ENCODE results near the gene PITX3. TPM values are rescaled to one million over a fixed set of nuclear protein-coding genes. Genes with fewer than 3 reads are reported as not detected.

PITX3 gene
- total and polyA plus RNA-seq, 10 of the 15 experiments (the other 5 are each of a cell fraction or from before 2014, with no cell fraction given), result not detected

DNA sequence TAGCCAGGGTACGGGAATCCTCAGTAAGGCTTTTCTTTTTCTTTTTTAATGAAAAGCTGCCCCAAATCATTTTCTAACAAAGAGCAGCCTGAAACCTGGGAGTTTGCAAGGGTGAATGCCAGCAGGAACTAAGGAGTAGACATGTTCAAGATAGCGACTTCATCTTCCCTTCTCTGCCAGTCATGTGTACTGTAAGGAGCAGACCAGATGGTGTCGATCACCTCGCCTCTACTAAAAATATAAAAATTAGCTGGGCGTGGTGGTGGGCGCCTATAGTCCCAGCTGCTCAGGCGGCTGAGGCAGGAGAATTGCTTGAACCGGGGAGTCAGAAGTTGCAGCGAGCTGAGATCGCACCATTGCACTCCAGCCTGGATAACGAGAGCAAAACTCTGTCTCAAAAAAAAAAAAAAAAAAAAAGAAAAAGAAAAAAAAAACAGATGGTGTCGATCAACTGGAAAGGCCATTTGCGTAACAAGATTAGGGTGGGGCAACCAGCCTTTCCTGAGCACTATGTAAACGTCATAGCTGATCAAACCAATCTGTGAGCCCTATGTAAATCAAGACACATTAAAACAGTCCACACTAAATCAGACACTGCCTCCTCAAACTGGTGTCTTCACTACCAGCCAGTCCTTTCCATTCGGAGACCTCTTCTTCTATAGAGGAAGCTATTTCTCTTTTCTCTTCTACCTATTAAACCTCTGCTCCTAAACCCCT, 55.3 kb downstream of the PITX3 start:
- H3K36me3 ChIP-seq (ENCODE audit: control insufficient read depth in 2 of 2, insufficient read depth in 2 of 2, low read length in 1 of 2), result no peaks in the 10 kb centered on the region
- peaks cover 11% of the 10 kb centered on the region for H3K4me1 ChIP-seq (ENCODE audit: control insufficient read depth, insufficient read depth, low read length)
- POLR2A ChIA-PET, result interaction anchor here (0.7 to 1.0 kb wide), 2 partner anchors 15 to 125 kb away, joined by 3 to 5 read pairs; no protein-coding TSS in a partner anchor
- H3K79me2 ChIP-seq (ENCODE audit: control insufficient read depth, insufficient read depth, low read length), result no peaks in the 10 kb centered on the region
- H3K9me3 ChIP-seq (replicated peaks; ENCODE audit: control insufficient read depth, insufficient read depth, low read length), result peaks cover 5% of the 10 kb centered on the region; the same call in 1 of the 3 replicates
- WGBS (ENCODE audit: insufficient coverage, insufficient replicate concordance, low lambda C conversion rate, missing lambda C conversion rate), result 64% methylated on average over 14 of the region's 15 CpGs
- FAIRE-seq (no peak), ATAC-seq (no peak), DNase-seq (ENCODE audit: low read depth, low spot score) (no peak)
- no peak overlapping the region for H2AFZ ChIP-seq (ENCODE audit: control insufficient read depth, low read depth, low read length)
- no peaks in the 10 kb centered on the region for H3K27me3 ChIP-seq (replicated peaks in 1 of 2; ENCODE audit: control insufficient read depth in 2 of 2, insufficient read depth in 2 of 2, low read length in 1 of 2)
- RAD21 ChIA-PET (ENCODE audit: unreplicated experiment), result no interaction called here
- SMC1A ChIA-PET (ENCODE audit: uncharacterized antibody, unreplicated experiment), result interaction anchor here (0.6 kb wide), 1 partner anchor 108 kb away, joined by 3 read pairs; no protein-coding TSS in a partner anchor
- TF ChIP-seq SMAD1 (IDR thresholded peaks at IDR 0.05; ENCODE audit: low read depth, partially characterized antibody) (no peak), PAX5 (IDR thresholded peaks at IDR 0.05; ENCODE audit: borderline replicate concordance, low read depth, low read length) (no peak), JUND (IDR thresholded peaks at IDR 0.05; ENCODE audit: low read depth, low read length) (no peak), RELA (IDR thresholded peaks at IDR 0.05; ENCODE audit: borderline replicate concordance, partially characterized antibody) (no peak), ZBED1 (IDR thresholded peaks at IDR 0.05; ENCODE audit: borderline replicate concordance) (no peak), POLR2A (IDR thresholded peaks at IDR 0.05; ENCODE audit: low read depth, low read length) (no peak), PAX8 (IDR thresholded peaks at IDR 0.05) (no peak), FOXK2 (IDR thresholded peaks at IDR 0.05) (no peak), MYC (IDR thresholded peaks at IDR 0.05; ENCODE audit: insufficient read depth, insufficient read length, insufficient replicate concordance, low read length, severe bottlenecking) (no peak)
- TF ChIP-seq, protein P1, sequence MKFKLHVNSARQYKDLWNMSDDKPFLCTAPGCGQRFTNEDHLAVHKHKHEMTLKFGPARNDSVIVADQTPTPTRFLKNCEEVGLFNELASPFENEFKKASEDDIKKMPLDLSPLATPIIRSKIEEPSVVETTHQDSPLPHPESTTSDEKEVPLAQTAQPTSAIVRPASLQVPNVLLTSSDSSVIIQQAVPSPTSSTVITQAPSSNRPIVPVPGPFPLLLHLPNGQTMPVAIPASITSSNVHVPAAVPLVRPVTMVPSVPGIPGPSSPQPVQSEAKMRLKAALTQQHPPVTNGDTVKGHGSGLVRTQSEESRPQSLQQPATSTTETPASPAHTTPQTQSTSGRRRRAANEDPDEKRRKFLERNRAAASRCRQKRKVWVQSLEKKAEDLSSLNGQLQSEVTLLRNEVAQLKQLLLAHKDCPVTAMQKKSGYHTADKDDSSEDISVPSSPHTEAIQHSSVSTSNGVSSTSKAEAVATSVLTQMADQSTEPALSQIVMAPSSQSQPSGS (IDR thresholded peaks at IDR 0.05; ENCODE audit: low read length), result no peak
- TF ChIP-seq, protein P2, sequence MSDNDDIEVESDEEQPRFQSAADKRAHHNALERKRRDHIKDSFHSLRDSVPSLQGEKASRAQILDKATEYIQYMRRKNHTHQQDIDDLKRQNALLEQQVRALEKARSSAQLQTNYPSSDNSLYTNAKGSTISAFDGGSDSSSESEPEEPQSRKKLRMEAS (IDR thresholded peaks at IDR 0.05; ENCODE audit: low read depth, low read length), result no peak
- TF ChIP-seq, protein P3, sequence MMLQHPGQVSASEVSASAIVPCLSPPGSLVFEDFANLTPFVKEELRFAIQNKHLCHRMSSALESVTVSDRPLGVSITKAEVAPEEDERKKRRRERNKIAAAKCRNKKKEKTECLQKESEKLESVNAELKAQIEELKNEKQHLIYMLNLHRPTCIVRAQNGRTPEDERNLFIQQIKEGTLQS (IDR thresholded peaks at IDR 0.05; ENCODE audit: borderline replicate concordance, extremely low read depth, low read depth, low read length), result no peak
- TF ChIP-seq, protein P4, sequence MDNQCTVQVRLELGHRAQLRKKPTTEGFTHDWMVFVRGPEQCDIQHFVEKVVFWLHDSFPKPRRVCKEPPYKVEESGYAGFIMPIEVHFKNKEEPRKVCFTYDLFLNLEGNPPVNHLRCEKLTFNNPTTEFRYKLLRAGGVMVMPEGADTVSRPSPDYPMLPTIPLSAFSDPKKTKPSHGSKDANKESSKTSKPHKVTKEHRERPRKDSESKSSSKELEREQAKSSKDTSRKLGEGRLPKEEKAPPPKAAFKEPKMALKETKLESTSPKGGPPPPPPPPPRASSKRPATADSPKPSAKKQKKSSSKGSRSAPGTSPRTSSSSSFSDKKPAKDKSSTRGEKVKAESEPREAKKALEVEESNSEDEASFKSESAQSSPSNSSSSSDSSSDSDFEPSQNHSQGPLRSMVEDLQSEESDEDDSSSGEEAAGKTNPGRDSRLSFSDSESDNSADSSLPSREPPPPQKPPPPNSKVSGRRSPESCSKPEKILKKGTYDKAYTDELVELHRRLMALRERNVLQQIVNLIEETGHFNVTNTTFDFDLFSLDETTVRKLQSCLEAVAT (IDR thresholded peaks at IDR 0.05), result no peak
- TF ChIP-seq, protein P5, sequence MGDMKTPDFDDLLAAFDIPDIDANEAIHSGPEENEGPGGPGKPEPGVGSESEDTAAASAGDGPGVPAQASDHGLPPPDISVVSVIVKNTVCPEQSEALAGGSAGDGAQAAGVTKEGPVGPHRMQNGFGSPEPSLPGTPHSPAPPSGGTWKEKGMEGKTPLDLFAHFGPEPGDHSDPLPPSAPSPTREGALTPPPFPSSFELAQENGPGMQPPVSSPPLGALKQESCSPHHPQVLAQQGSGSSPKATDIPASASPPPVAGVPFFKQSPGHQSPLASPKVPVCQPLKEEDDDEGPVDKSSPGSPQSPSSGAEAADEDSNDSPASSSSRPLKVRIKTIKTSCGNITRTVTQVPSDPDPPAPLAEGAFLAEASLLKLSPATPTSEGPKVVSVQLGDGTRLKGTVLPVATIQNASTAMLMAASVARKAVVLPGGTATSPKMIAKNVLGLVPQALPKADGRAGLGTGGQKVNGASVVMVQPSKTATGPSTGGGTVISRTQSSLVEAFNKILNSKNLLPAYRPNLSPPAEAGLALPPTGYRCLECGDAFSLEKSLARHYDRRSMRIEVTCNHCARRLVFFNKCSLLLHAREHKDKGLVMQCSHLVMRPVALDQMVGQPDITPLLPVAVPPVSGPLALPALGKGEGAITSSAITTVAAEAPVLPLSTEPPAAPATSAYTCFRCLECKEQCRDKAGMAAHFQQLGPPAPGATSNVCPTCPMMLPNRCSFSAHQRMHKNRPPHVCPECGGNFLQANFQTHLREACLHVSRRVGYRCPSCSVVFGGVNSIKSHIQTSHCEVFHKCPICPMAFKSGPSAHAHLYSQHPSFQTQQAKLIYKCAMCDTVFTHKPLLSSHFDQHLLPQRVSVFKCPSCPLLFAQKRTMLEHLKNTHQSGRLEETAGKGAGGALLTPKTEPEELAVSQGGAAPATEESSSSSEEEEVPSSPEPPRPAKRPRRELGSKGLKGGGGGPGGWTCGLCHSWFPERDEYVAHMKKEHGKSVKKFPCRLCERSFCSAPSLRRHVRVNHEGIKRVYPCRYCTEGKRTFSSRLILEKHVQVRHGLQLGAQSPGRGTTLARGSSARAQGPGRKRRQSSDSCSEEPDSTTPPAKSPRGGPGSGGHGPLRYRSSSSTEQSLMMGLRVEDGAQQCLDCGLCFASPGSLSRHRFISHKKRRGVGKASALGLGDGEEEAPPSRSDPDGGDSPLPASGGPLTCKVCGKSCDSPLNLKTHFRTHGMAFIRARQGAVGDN (IDR thresholded peaks at IDR 0.05), result no peak
- BruUV-seq (replicated peaks), result no TSS peak
- H4K20me1 ChIP-seq (ENCODE audit: control insufficient read depth, insufficient read depth), result no peaks in the 10 kb centered on the region
- H3K27ac ChIP-seq (ENCODE audit: control insufficient read depth, insufficient read depth), result no peak overlapping the region
- CTCF ChIA-PET, result interaction anchor here (0.6 to 6.6 kb wide), 3 partner anchors 16 to 176 kb away, joined by 3 to 61 read pairs (median 3); no protein-coding TSS in a partner anchor
- intact Hi-C loops (cut with micrococcal nuclease; ENCODE audit: unreplicated experiment), result no loop called here
- H3K4me3 ChIP-seq, result no peak overlapping the region
- H3K9ac ChIP-seq (ENCODE audit: control insufficient read depth, insufficient read depth, low read length), result no peak overlapping the region
- no peak overlapping the region for H3K4me2 ChIP-seq (ENCODE audit: control insufficient read depth, insufficient read depth)
- in situ Hi-C loops (cut with MboI), result no loop called here

Data from GM12878 (cell line).